T follicular helper cell (primary cell): ENCODE results near the gene NR6A1.

ENCODE experiments used
- DNase-seq: peaks from one replicate; pipeline ENCODE4 v3.0.0-alpha.2; 2020; ENCODE audit warnings: low read depth

Gene NR6A1

DNA sequence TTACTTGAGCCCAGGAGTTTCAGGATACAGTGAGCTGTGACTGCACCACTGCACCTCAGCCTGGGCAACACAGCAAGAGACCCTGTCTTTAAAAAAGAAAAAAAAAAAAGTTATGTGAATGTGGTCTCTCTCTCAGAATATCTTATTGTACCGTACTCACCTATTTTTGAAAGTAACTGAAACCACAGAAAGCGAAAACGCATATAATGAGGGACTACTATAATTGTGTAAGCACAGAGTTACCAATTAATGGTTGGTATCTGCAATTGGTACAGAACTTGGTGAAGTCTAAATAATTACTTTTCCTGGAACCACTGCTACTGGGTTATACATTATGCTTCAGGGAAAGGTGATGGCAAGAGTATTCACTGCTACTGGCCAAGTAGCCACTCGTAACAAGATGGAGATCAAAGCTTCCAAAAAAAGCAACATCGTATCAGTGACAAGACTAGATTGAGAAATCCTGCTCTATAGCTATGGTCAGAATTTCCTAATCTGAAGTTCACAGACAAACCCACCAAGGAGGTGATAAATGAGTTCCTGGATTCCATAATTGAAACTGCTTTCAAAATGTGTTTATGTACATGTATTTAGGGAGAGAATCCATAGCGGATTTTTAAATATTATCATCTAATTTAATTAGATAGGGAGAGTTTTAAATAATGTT is 82.7 kb downstream of the NR6A1 start:
- no peak for DNase-seq

DNA sequence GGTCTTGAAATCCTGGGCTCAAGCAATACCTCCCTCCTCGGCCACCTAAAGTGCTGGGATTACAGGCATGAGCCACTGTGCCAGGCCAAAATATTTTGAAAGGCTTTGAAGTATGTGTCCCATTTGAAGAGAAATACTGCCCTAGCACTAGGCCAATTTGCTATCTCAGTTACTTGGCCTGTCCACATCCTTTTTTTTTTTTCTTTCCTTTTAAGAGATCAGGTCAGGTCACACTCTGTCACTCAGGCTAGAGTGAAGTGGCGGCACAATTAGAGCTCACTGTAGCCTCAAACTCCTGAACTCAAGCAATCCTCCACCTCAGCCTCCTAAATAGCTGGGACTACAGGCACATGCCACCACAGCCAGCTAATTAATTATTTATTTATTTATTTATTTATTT is 84.2 kb downstream of the NR6A1 start:
- no peak for DNase-seq

DNA sequence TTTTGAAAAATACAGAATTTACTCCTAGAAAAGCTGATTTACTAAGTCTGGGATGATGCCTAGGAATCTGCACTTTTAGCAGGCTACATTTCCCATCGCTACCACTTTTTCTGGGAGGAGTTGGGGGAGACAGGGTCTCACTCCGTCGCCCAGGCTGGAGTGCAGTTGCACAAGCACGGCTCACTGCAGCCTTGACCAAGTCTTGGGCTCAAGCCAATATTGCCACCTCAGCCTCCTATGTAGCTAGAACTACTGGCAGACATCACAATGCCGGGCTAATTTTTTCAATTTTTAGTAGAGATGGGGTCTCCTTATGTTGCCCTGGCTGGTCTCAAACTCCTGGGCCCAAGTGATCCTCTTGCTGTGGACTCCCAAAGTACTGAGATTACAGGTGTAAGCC is 85.9 kb downstream of the NR6A1 start:
- no peak for DNase-seq

DNA sequence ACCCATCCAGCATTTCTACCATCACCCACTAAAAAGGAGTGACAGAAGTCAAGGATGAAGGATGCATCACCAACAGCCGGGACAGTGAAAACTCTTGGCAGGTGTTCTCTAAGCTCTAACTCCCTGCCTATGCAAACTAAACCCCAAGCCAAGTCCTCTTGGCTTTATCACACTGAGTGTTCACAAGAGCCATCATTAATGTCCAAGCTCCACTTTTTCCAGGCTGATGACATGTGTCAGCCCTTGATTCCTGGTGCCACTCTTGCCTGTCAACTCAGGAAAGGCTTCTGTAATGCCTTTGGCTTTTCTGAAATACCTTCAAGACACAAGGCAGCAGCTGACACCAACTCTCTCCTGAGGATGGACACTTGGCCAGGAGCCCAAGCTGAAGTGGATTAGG is 86.9 kb downstream of the NR6A1 start:
- no peak for DNase-seq

DNA sequence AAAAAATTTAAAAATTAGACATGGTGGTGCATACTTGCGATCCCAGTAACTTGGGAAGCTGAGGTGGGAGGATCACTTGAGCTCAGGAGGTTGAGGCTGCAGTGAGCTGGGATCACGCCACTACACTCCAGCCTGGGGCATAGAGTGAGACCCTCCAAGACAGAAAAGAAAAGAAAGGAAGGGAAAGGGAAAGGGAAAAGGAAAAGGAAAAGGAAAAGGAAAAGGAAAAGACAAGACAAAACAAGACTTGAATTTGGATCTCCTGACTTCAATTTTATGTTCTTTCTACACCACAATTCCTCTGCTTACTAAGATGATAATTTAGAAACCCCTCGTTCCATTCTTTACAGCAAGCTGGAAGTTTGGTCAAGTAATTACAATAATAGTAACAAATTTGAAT is 88.1 kb downstream of the NR6A1 start:
- no peak for DNase-seq

DNA sequence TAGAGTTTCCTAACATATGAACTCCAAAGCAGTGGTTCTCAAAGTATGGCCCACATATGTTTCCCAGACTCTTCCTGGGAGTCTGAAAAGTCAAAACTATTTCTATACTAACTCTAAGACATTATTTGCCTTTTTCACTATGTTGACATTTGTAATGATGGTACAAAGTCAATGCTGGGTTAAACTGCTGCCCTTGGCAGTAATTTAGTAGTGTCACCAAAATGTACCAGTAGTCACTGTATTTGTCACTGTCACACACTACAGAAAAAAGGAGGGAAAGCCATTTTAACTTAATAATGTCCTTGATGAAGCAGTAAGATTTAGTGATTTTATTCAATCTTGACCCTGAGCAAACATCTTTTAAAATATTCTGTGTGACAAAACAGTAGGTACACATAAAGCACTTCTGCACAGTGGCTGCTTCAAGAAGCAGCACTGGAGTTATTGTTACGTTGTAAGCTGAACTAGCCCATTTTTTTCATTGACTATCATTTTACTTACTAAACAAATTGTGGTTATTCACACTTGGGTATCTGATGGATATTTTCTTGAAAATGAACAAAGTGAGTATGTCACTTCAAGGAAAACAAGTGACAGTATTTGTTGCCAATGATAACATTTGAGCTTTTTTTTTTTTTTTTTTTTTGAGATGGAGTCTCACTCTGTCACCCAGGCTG is 90.3 kb downstream of the NR6A1 start:
- no peak for DNase-seq

DNA sequence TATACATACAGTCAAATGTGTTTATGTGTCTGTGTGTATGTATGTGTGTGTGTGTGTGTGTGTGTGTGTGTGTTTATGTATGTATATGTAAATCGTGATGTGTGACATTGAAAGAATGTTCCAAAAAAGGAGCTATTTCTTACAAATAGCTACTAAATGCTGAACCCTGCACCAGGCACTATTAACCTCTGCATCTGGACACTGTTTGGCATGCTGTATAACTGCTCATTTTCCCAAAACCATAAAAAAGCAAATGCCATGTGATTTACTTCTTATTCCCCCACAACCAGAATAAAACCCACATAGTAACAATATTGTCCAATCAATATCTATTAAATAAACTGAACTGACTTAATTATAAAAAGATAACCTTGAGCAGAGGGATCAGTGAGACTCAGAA is 91.1 kb downstream of the NR6A1 start:
- no peak for DNase-seq

DNA sequence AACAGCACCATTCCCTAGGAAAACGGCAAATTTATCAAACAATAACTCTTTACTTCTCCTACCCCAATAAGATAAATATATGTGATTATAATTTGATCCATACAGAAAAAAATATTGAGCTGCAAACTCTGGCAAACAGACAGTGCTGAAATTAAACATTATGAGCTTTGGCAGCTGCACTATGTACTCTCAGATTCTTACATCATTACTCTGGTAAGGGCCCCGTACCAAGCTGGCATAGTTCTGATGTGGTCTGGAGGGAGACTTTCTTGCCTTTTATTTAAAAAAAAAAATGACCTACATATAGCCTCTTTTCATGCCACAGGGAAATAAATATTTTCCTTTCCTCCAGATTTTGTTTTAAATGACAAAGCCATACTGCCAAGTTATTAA is 95.0 kb downstream of the NR6A1 start:
- DNase-seq, result no peak

DNA sequence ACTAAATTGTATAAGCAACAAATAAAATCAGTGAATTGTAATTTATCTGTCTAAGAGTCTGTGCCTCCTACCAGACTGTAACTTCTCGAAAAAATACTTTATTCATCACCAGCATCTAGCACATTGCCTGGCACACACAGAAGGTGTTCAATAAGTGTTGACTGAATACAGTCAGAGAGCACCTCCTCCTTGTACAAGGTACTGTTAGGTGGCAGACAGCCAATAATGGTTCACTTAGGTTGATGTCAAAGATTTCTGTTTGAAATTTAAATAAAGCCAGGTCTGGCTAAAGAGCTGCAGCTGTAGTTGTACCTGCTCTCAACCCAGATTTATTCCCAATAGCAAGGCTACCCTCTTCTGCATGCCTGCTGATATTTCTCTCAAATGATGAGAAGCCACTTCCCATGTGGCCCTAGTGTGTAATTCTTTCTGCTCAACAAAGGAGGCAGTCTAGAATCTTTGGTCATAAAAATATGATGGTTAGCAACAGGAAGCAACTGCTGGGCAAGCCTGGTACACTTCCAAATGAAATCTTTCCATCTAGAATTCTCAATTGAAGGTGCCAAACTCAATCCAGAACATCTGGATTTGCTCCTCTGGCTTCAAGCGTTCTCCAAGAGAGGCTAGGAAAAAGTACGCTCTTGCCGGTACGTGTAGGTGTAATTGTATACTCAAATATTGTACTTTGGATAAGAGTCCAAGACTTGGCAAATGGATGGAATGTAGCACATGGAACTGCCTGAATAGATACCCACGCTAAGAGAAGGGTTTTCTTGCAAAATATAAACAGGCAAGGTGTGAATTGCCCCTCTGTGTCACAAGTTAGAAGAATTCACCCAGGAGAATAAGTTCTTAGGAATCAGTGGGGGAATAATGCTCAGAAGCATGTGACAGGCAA is 95.6 kb downstream of the NR6A1 start:
- DNase-seq, result no peak

DNA sequence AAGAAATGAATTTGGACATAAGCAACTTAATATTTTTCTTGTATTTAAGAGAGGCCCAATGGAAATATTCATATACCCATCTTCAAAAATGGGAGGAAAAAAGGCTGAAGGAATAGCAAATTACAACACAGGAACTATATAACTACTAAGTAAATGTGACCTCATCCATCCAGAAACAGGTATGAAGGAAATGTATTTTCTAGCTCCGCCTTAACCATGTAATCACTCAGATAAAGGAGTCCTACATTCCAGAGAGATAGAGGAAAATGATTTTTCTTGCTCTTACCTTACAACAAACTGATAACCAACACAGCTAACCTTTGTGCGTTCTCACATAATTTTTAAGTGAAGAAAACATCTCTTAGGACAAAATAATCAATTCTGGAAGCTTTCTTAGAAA is 96.5 kb downstream of the NR6A1 start:
- no peak for DNase-seq

DNA sequence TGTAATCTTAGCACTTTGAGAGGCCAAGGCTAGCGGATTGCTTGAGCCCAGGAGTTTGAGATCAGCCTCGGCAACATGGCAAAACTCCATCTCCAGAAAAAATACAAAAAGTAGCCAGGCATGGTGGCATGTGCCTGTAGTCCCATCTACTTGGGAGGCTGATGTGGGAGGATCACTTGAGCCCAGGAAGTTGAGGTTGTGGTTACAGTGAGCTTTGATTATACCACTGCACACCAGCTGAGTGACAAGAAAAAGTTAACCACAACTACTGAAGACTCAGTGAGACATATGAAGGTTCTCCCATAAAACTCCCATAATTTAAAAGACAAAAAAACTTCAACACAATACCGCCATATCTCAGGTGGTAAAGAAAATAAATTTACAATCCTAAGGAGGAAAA is 98.0 kb downstream of the NR6A1 start:
- DNase-seq, result no peak

DNA sequence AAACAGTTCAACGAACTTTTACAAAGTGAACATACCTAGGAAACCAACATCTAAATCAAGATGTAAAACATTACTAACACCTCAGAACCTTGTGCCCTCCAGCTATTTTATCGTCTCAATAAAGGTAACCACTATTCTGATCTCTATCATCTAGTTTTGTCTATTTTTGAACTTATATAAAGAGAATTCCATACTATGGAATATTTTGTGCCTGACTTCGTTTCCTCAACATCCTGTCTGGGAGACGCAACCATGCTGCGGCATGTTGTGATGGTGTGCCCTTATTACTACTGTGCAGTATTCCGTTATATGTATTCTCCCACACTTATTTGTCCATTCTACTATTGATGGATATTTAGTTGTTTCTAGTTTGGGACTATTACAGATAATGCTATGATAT is 99.2 kb downstream of the NR6A1 start:
- DNase-seq, result no peak

DNA sequence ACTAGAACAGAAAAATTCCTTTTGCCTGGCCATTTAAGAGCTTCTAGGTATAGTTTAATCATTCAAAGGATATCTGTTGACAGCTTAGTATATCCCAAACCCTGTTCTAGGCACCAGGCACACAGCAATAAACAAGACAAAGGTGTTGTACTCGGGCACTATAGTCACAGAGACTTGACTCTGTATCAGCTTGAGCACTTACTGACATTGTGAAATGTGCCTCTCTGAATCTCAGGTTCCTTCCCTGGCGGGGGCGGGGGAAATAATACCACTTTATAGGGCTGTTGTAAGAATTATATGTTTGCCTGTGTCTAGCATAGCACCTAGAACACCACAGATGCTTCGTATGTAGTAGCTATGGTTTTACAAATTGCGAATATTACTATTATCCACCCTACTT is 104.5 kb downstream of the NR6A1 start:
- DNase-seq, result no peak

DNA sequence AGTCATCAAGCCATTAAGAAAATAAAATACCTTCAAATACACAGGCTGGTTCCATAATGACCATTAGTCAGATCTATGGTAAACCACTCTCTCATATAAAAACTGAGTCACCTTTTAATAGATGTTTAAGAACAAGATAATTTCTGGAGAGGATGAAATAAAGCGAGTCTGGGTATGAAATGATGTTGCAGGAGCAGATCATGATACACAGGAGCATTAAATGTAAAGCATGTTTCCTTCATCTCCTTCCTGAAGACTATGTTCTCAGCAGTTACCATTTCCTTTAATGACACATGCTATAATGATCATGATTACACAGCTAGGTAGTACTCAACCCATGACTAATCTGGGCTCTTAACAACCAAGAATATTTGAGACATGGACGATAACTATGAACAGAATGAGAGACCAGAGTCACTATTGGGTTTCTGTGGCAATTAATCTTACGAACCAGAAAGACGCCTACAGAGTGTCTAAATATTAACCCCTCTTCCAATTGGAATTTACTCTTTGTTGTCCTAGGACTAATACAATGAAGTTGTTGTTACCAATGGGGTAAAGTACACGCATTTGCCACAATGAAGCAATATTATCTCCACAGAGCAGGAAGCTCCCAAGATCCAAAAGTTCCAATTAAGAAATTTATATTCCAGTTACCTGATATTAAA is 105.6 kb downstream of the NR6A1 start:
- no peak for DNase-seq

DNA sequence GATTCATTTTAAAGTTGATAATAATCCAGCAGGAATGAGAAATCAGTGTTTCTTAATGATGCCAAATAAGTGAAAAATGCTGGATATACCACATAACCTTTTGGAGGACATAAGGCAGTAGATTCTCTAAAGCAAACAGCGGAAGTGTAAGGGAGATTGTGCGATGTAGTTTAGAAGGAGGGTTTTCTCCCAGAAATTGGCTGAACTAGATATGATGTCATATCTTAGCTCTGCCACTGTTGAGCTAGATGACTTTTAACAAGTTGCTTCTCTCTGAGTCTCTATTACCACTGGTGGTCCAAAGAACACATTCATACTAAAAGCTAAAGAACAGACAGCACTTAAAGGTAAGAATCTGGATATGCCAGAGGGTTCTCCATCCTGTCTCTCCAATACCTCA is 107.0 kb downstream of the NR6A1 start:
- no peak for DNase-seq

DNA sequence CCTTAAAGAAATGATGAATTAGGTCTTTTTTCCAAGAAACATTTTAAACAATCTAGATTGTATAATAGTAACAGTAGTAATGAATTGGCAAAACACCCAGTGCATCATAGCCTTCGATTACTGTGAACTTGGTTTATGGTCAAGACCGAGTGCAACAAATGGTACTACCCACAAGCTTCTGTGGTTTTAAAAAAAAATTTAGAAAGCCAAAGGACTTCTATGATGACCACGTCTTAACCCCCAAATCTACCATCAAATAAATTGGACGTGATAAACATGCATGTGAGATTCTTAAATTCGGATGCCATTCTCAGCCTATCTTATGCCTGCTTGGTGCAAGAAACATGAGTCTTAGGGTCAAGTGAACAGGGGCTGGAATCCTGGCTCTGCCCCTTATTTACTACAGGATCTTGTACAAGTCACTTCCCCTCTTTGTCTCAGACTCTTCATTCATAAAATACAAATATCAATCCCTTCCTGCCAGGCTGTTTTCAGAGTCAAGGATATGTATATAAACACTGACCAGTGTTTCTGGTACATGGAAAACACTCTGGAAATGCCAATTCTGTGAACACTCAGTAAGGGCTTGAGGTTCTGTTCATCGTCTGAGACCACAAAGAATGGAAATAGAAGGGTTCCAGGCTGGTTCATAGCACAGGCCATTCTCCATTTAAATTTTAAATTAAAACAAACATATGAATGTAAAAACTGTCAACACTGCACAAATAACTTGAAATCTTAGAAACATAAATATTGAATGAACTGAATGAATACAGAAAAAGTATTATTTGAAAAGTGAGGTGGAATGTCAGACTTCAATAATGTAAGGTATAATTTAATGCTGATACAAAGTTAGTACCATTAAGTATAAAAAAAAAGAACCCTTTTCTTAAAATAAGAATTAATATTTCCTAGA is 107.8 kb downstream of the NR6A1 start:
- DNase-seq, result no peak

DNA sequence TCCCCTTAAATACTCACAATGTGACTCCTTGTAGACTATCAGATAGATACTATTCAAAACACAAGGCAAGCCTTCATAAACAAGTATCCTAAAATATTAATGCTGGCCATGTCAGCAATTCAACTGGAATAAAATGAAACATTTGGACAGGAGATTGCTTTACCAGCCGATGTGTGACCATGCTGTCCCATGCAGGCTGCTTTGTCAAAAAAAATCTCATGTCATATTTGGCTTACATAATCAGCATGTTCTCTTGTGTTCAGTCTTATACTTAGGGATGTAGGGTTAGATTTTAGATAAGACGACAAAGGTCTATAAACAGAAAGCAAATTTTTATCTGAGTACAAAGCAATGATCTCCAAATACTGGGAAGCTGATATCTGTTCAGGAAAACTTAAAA is 108.5 kb downstream of the NR6A1 start:
- no peak for DNase-seq

DNA sequence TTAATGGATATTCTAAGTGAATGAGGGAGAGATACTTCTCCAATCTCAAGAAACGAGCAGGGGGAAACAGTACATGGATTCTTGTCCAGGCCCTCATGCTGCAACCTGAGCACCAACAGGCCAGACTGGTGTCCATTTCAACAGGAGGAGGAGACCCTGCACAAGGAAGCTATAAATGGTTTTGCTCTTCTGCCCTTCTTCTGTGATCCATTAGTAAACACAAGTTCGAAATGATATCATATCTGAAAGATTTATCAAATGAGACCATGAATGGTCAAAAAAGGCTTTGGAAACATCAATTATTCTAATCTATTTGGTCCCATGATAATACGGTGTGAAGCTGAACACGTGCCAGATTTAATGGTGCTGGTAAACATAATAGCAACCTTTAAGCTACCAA is 109.8 kb downstream of the NR6A1 start:
- DNase-seq, result no peak

DNA sequence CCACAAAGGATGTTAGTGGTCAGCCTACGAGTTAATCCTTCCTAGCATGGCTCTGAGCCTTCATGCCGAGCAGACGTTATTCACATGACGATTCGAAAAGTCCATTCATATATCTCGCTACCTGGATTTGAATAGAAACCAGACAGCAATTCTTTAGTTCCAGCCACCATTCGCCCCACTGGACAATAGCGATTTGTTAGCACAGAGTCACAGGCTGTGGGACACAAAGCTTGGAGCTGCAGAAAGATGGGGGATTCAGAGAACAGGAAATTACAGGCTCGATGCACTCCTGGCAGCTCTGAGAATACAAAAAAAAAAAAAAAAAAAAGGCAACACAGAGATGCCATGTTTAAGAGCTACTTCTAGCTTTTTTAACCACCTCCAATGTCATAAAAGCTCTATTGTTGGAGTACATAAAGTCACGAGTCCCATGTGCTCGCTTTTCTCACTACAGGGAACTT is 110.7 kb downstream of the NR6A1 start:
- DNase-seq, result no peak

DNA sequence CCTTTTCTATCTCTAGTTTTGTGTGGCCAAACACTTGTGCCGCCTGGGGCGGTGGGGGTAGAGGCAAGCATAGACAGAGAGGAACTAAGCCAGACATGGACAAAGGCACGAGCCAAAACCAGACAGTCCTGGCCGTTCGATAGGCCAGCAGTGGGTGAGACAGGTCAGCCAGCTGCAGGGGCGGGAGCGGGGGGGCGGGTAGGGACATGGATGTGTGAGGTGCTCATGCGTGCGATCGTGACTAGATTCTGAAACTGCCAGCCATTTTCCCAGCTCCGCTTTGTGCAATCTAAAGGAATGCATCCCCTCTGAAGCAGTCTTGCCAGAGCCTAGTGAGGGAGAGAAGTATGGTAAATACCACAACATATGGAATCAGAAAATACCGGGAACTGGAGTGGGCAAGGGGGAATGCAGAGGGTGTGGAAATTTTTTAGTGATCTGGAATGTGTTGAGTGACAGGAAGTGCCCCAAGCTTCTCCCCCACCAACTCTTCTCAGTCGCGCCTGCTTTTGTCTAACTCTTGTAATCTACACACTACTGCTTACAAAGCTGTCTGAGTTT is 111.9 kb downstream of the NR6A1 start:
- DNase-seq, result no peak
